Fibroblast of skin of right quadriceps (primary cell): ENCODE measurements around the gene CNTNAP3.
"Not testable (repeated sequence)": the region's sequence is repeated elsewhere in the genome, so short reads cannot be mapped to it uniquely, and the experiment has no call there.

Experiments
- DNase-seq: peaks from one replicate; pipeline ENCODE4 v3.0.0-alpha.2; 2013

CNTNAP3 gene

GRCh38 chr9:39287980-39288379 is at the start of gene CNTNAP3:
CNTNAP3 (minus strand) TSS chr9:39288167; CDS start chr9:39288064, 103 bp downstream.
- not testable (repeated sequence) for DNase-seq

- DNase-seq: not testable (repeated sequence)
These were observed 8.0 kb downstream of the CNTNAP3 start for GRCh38 chr9:39279995-39280394.

- not testable (repeated sequence) for DNase-seq
These were observed 45.5 kb downstream of the CNTNAP3 start for GRCh38 chr9:39242513-39242912.

GRCh38 chr9:39232130-39232991 is 55.6 kb downstream of the CNTNAP3 start:
- DNase-seq: not testable (repeated sequence)

- DNase-seq: not testable (repeated sequence)
These were observed 72.0 kb downstream of the CNTNAP3 start for GRCh38 chr9:39215976-39216375.

- DNase-seq: not testable (repeated sequence)
These were observed 78.2 kb downstream of the CNTNAP3 start for GRCh38 chr9:39209773-39210172.

- DNase-seq: not testable (repeated sequence)
These were observed 81.3 kb downstream of the CNTNAP3 start for GRCh38 chr9:39206643-39207042.

GRCh38 chr9:39205842-39206241 is 82.1 kb downstream of the CNTNAP3 start:
- DNase-seq: not testable (repeated sequence)

- not testable (repeated sequence) for DNase-seq
These were observed 87.6 kb downstream of the CNTNAP3 start for GRCh38 chr9:39200412-39200811.

GRCh38 chr9:39198000-39198709 is 89.8 kb downstream of the CNTNAP3 start:
- DNase-seq: not testable (repeated sequence)

GRCh38 chr9:39171370-39171769 is 116.6 kb downstream of the CNTNAP3 start:
- DNase-seq: not testable (repeated sequence)

- not testable (repeated sequence) for DNase-seq
These were observed 130.3 kb downstream of the CNTNAP3 start for GRCh38 chr9:39157714-39158113.

- DNase-seq: not testable (repeated sequence)
These were observed 155.0 kb downstream of the CNTNAP3 start for GRCh38 chr9:39132826-39133552.

GRCh38 chr9:39121401-39121800 is 166.6 kb downstream of the CNTNAP3 start:
- DNase-seq: not testable (repeated sequence)

- not testable (repeated sequence) for DNase-seq
These were observed 176.2 kb downstream of the CNTNAP3 start for GRCh38 chr9:39111746-39112145.

GRCh38 chr9:39108145-39108544 is 179.8 kb downstream of the CNTNAP3 start:
- DNase-seq: no peak

- not testable (repeated sequence) for DNase-seq
These were observed 190.8 kb downstream of the CNTNAP3 start for GRCh38 chr9:39097208-39097607.

- DNase-seq: not testable (repeated sequence)
These were observed 202.7 kb downstream of the CNTNAP3 start for GRCh38 chr9:39085311-39085710.

- DNase-seq: not testable (repeated sequence)
These were observed 205.4 kb downstream of the CNTNAP3 start for GRCh38 chr9:39082574-39082973.

- not testable (repeated sequence) for DNase-seq
These were observed 207.9 kb downstream of the CNTNAP3 start for GRCh38 chr9:39080081-39080480.

GRCh38 chr9:39078621-39079256 is 209.2 kb downstream of the CNTNAP3 start:
- DNase-seq: not testable (repeated sequence)

GRCh38 chr9:39073537-39073936 is 214.4 kb downstream of the CNTNAP3 start:
- not testable (repeated sequence) for DNase-seq
